T-helper 1 cell treated with Interleukin-12 subunit alpha and Interleukin-12 subunit beta and Interleukin-4 antibody, amounts not matched to agents 30 ng/mL and 1 ng/mL, for 36 hours (primary cell): ENCODE measurements around the gene NPNT. TPM values are rescaled to one million over a fixed set of nuclear protein-coding genes. Genes with fewer than 3 reads are reported as not detected.

Source experiments
- intact Hi-C: fragments of 100-400 bp; cut with micrococcal nuclease; formaldehyde crosslinking; loops from one replicate; pipeline ENCODE4 v1.15.1; 2024
- total RNA-seq: library from RNA; stranded (reverse); gene quantifications from 2 replicates; pipeline ENCODE4 v1.2.3, GENCODE V29; 2022

NPNT gene
- total RNA-seq, 1 donor from 2014 or later: not detected

DNA sequence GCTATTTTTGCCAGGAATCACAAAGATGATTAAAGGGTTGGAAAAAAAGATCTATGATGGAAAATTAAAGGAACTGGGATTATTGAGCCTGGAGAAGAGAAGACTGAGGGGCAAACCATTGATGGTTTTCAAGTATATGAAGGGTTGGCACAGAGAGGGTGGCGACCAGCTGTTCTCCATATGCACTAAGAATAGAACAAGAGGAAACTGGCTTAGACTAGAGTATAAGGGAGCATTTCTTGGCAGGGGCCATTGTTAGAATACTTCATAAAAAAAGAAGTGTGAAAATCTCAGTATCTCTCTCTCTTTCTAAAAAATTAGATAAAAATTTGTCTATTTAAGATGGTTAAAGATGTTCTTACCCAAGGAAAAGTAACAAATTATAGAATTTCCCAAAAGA lies 75.1 kb downstream of the NPNT start:
- intact Hi-C loops: no loop called here

DNA sequence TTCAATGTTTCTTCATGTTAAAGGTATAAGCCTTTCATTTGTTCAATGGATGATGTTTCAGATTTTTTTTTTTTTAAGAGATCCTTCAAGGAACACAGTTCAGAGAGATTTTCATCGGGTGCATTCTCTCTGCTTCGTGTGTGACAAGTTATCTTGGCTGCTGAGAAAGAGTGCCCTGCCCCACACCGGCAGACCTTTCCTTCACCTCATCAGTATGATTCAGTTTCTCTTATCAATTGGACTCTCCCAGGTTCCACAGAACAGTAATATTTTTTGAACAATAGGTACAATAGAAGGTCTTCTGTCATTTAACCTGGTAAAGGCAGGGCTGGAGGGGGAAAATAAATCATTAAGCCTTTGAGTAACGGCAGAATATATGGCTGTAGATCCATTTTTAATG lies 75.8 kb downstream of the NPNT start:
- intact Hi-C loops: no loop called here

DNA sequence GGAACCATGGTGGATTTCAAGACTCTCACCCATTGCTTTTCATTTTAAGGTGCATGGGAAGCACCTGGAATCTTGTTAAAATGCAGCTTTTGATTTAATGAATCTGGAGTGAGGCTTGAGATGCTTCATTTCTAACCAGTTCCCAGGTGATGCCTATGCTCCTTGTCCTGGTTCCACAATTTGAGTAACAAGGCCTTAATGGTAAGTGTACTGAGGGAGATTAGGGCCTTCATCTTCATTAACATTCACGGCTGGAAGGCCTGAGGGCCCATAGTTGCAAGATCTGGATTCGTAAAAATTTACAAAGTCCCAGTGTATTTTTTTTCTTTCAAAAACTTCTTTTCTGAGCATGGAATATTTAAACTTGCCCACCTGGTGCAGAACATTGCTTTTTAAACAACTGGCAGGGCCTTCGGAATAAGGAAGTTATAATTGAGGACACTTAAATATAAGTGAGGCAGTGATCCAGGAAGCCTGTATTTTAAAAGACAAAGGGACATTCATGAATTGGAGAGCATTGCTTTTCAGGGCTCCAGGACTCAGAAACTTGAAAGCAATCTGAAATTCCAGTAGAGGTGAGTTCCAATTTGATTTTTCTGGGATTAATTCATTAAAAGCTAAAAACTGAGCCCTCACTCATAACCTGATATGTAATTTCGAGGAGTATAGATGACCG lies 77.8 kb downstream of the NPNT start:
- intact Hi-C loops: no loop called here

DNA sequence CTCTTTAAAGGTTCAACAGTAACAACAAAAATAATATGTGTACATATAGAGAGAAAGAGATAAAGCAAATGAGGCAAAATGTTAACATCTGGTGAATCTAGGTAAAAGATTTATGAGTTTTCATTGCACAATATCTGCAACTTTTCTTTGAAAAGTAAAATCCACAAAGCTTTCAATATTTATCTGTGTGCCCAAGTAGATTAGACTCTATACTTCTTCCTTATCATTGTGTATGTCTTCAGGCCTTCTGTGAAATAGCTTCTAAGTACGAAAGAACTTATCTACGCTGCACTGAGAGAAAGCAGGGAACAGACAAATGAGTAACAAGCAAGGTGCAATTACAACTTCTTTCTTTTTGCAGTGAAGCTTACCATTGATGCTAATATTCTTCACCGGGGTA lies 81.6 kb downstream of the NPNT start:
- intact Hi-C loops: no loop called here

DNA sequence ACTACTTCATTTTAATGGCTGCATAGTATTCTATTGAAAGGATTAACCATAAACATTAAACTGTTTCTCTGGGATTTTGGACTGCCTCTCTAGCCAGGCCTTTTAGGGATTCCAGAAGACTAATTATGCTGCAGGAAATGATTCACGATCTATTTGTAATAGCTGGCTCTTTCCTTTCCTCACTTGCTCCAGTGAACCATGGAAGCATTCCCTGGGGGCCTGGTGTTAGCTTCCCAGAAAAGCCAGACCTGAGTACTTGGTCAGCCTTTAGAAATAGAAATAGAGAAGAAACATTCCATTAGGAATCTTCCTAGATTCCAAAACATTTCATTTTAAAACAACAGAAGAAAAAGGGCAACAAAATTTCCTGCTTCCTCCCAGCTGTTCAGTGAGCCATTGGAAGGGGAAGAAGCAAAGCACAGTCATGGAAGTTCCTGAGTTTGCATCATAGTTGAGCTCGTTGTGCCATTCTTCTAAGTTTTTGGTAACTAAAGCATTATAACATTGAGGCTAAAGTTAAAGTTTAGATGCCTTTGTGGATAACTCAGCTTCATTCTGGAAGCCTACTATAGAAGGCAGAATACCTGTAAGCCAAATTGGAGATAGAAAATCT lies 83.5 kb downstream of the NPNT start:
- intact Hi-C loops: no loop called here

DNA sequence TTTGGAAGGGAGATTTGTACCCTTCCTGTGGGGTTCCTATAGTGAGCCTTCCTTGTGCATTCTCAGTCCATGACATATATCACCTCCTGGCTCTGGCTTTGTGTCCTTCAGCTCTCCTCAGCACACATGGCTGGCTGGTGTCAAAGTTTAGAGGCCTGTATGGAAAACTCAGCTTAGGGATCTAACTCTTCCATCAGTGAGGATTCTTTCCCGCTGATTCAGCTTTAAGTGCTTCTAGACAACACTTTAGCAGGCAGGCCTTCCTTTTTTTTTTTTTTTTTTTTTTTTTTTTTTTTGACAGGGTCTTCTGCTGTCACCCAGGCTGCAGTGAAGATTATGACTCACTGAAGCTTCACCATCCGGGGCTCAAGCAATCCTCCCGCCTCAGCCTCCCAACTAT lies 84.2 kb downstream of the NPNT start:
- intact Hi-C loops: no loop called here

DNA sequence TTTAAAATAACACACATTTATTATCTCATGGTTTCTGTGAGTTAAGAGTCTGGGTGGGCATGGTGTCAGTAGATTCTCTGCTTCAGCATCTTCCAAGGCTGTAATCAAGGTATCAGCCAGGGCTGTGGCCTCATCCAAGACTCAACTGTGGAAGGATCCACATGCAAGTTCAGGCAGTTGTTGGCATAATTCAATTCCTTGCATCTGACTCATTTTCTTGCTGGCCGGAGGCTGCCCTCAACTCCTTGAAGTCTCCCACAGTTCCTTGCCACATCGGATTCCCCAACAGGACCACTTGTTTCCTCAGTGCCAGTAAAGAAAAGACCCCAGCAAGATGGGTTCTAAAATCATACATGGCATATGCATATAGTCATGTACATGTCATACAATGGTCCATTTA lies 93.4 kb downstream of the NPNT start:
- intact Hi-C loops: no loop called here

DNA sequence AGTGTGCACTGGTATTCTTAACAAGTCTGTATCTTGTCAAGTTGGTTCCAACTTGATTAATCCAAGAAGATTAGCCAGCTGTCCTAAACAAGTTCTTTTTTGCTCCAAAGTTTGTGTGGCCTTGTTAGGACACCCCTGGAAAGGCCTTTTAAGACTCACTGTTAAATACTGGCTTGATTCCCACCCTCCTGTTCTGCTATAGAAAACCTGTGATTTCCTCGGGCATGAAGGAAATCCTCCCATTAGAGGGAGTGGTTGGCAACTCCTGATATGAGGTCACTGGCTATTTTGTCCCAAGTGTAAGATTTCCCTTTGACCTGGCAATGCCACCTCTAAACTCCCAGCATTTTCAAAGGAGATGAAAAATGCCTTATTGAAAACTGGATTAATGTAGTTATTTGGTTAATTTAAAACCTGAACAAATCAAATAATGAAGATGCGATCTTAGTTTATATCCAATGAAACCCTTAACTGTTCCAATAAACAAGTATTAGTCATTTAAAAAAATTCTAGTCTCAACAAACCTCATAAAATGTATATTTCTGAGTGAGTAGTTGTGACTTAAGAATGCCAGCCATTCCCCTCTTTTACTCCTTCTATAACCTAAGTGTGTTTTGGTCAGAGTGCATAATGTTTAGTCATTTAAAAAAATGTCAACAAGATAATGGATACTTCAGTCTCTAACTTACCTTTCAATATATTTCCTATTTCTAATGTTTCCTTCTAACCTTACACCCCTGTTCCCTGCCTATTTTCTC lies 94.4 kb downstream of the NPNT start:
- intact Hi-C loops: no loop called here

DNA sequence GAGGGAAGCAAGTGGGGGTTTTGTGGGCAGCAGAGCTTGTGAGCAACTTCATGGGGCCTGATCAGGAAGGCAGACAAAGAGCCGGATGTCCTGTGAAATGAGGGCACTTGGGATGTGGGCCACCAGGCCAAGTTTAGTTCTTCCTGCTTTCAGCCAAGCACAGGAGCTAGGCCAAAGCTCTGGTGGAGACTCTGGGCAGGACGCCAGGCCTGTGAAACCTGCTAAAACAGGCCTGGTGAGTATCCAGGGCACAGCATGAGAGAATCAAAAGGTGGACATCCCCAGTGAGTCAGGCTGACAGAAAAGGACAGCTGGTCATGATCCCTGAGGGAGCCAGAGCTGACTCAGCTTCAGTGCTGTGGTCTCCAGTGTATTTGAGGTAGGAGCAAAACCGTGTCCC lies 95.7 kb downstream of the NPNT start:
- intact Hi-C loops: no loop called here

DNA sequence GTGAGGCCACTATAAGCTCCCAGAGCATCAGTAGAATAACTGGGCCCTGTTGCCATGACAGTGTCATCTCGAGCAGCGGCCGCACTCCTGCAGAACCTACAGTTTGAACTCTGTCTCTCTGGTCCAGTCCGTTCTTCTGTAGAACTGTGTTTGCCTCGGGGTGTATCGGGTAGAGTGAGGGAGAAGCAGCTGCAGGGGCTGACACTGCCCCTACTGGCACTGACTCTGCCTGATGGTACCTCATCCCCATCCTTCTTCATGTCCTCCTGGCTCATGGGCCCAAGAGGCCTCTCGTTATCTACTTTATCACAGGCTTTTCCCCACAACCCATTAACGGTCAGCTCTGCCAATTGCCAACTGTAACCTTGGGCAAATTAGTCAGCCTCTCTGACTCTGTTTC lies 96.5 kb downstream of the NPNT start:
- intact Hi-C loops: no loop called here

DNA sequence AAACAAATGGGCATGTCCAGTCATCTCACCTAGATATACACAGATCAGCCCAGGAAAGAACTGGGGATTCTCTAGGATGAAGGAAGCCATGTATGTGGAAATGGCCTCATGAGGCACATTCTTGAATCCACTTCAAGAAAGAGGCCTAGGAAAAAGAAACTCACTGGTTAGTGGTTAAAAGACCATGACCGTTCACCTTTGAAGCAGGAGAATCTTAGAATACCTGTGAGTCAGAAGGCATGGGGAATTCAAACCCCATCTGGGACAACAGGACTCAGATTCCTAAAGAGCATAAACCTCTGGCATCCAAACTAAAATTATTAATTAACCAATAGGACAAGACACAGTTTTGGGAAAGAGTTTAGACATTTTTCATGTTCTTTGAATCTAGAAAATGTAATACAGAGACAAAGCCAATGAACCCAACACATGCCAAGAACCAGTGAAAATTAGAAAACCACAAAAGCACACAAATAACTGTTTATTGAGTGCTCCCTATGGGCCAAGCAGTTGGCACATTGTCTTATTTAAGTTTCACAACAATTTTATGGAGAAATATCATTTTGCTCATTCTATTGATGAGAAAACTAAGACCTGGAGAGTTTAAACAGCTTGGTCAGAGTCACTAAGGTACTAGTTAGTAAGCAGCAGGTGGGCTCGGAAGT lies 97.5 kb downstream of the NPNT start:
- intact Hi-C loops: no loop called here

DNA sequence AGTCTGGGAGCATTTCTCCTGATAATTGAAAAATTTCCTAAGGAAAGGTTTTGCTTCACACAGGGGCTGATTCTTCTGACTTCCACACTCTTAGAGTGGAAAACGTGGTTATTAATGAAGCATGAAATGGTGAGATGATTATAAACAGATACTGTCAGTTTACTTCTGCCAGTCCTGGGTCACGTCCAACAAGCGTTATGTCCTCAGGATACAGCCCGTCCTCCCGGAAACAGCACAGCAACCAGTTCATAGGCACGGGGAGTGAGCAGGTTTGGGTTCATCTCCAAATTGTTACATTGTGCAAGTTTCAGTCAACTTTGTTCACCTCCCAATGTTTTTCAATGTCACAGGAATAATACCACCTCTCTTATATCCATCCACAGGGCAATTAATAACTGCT lies 98.8 kb downstream of the NPNT start:
- intact Hi-C loops: no loop called here

DNA sequence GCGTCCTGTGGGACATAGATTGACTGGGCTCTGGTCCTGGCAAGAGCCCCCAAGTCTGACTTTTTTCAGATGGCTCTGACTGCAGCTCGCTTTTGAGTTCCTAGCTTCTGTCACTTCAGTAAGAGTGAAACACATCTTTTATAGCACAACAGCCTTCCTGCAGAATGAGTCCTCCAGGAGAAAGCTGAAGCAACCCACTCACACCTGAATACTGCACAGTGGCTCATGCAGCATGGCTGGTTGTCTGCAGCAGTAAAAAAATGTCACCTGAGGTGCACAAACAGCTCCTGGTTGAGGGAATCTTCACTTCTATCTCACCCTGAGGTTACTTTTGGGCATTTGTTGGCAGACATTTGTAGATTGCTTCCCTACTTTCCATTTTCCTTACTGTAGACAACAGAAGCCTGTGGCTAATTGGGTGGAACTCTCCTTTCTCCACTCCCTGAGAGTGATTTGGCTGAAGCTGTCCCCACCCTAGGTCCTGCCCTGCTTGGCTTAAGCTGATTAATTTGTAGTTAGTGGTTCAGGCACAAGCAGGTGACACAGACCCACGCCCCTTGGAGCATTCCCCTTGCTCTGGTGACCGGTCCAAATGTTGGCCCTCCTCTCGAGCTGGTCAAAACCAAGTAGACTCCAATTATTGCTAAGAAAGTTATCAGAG lies 99.7 kb downstream of the NPNT start:
- intact Hi-C loops: no loop called here

DNA sequence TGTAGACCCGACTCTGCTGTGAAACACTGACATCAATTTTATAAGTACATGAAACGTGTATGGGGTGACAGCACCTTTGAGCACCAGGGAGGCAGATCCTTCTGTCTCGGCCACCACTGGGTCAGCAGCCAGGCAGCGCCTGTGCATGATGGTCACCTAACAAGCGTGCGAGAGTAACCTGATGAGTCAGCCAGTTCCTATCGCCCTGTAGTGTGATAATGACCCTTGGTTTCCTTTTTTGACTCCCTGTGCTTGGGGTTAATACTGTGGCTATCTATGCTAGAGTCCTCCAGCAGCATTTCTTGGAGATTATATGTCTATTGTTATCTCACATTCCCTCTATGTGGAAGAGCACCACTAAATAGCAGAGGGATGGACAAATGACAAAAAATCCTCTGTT lies 101.6 kb downstream of the NPNT start:
- intact Hi-C loops: no loop called here

DNA sequence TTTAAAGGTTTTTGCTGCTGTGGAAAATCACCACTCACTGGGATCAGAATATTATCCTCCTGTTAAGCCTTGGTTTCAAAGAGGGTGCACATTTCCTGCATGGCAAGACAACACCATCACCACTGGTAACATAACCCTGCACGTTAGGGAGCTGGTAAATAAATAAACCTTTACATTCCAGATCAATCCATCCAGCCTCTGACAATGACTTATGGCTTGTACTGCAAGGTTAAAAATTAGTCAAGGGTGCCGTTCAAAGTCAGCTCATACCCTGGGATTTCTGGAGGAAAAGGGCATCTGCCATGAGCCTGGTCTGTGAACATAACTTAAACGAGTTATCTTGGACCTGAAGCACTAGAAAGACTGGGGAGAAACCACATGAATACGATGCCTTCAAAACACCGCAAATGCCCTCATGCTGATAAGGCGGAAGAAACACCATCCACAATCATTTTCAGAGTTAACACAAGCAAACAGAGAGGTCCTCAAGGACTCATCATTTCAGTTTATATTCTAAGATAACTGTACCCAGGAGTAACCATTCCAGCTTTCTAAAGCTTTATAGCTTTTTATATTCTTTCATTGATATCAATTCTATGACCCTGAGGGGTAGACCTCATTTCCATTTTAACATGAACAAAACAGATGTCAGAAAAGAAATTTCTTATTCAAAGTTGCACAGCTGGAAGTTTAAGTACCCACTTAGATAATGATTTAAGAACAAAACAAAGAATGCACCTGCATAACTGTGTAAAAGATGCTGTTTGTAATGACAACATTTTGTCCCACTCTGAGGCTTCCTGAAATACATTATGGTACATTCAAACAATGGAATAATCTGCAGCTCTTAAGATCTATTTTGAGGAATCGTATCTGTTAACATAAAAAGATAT lies 103.1 kb downstream of the NPNT start:
- intact Hi-C loops: no loop called here

DNA sequence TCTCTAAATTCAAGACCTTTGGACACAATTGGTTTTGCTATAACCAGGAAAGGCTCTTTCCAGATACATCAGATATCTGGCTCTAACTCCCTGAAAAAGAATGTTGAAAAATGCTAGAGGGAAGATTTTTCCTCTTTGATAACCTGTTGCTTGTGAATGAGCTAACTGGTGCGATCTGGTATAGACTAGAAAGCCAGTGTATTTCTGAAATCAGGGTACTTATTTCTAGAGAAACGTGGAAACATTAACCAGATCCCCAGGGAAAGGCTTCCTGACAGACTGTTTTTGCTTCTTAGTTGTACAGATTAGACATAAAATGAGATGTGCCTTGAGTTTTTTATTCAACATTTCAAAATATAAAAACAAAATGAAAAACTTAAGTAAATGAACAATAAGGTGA lies 107.7 kb downstream of the NPNT start:
- intact Hi-C loops: no loop called here

DNA sequence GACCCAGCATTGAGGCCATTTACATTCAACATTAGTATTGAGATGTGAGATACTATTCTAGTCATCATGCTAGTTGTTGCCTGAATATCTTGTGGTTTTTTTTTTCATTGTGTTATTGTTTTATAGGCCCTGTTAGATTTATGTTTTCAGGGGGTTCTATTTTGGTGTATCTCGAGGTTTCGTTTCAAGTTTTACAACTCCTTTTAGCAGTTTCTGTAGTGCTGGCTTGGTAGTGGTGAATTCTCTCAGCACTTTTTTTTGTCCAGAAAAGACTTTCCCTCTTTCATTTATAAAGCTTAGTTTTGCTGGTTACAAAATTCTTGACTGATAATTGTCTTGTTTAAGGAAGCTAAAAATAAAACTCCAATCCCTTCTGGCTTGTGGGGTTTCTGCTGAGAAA lies 115.5 kb downstream of the NPNT start:
- intact Hi-C loops: no loop called here

DNA sequence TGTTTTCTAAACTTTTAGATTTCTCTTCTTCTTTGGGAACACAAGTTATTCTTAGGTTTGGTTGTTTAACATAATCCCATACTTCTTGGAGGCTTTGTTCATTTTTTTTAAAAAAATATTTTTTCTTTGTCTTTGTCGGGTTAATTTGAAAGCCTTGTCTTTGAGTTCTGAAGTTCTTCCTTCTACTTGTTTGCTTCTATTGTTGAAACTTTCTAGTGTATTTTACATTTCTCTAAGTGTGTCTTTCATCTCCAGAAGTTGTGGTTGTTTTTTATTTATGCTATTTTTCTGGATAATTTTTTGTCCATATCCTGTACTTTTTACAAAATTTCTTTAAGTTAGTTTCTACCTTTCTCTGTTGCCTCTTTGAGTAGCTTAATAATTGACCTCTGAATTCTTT lies 116.1 kb downstream of the NPNT start:
- intact Hi-C loops: no loop called here

DNA sequence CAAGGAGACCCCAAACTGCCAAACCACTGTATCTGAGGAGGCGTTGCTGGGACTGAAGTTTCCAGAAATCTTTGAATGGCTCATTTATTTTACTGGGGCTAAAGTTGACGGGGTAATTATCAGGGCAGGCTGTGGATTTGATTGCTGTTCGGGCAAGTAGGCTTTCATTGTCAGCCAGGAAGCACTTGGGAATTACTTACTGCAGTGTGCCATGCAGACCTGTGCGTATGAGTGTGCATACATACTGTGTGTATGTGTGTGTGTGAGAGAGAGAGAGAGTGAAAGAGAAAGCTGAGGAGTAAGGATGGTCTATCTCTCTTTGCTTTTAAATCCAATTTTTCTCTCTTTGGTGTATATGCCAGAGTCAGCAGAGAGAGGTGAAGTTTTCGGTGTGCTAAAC lies 122.7 kb downstream of the NPNT start:
- intact Hi-C loops: no loop called here

DNA sequence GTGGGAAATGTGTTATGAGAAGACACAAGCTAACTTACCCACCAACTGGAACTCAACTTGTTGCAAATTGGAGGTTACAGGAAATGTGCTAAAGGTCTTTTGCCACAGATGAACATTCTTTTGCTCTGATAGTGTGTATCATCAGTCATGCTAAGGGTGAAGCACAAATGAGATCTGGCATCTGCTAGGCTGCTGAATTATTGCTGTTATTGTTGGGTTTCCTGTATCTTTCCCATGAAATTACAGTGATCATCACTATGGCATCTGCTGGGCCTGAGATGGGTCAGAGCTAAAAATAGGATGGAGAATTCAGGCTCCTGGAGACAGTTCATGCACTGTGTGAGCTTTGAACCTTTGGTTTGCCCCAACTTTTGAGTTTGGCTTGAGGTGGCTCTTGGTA lies 124.5 kb downstream of the NPNT start:
- intact Hi-C loops: no loop called here
